ENCODE measurements around the gene TRABD2B.

The TRABD2B gene

DNA sequence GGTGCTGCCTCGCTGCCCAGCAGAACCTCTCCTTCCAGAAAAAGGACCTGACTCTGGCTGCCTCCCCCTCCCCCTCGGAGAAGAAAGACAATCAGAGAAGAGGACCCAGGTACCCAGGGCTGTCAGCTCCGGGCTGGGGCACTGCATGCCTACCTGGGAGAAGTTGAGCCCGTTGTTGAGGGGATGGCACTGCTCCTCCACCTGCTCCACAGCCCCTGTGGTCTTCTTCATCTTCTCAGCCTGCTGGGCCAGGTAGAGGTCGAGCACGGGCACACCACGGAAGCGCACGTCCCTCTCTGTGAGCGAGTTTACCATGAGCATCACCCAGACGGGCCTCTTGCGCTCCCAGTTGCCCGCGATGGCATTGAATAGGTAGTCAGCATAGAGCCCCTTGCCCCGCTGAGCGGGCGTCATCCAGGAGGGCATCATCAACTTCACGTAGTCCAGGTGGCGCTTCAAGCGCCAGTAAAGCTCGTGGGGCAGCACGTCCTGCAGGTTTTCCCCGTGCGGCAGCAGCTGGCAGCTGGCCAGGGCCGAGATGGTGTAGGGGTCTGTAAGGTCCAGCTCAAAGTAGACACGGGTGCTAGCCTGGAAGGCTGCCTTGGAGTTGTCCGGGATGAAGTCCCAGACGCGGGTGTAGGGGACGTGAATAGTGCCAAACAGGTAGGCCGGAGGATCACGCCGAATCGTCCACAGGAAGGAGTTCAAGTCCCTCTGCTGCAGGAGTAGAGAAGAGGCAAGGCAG lies 3.1 kb downstream of the TRABD2B start:
- POLR2A ChIA-PET: interaction anchor here (0.6 kb wide), 1 partner anchor 199 kb away, joined by 4 read pairs; no protein-coding TSS in a partner anchor
- H3K36me3 ChIP-seq (ENCODE audit: control insufficient read depth in 2 of 2, insufficient read depth in 1 of 2, low read length in 2 of 2): peaks cover 0 to 11% of the 10 kb centered on the region in 2 experiments; a peak in 1 of 3 replicates
- no peak overlapping the region for H3K27ac ChIP-seq (ENCODE audit: extremely low read depth, low read depth, low read length)
- H3K4me1 ChIP-seq (ENCODE audit: control insufficient read depth, insufficient read depth, low read length): peaks cover 11% of the 10 kb centered on the region
- no peaks in the 10 kb centered on the region for H3K9me3 ChIP-seq (ENCODE audit: control insufficient read depth, insufficient read depth, low read depth, low read length)
- H3K4me3 ChIP-seq (ENCODE audit: low read depth, low read length): no peak overlapping the region
- CTCF ChIA-PET: interaction anchor here (8.5 kb wide), 1 partner anchor 67 kb away, joined by 151 read pairs; no protein-coding TSS in a partner anchor
- TF ChIP-seq PRDM1 (tag by site-specific recombination; IDR thresholded peaks at IDR 0.05) (no peak), MEIS1 (CRISPR knock-in tag; IDR thresholded peaks at IDR 0.05; ENCODE audit: borderline replicate concordance) (no peak), ZNF624 (tag by site-specific recombination; IDR thresholded peaks at IDR 0.05) (no peak), ZNF223 (tag by site-specific recombination; IDR thresholded peaks at IDR 0.05) (no peak), ZNF747 (tag by site-specific recombination; IDR thresholded peaks at IDR 0.05) (no peak), ZNF704 (tag by site-specific recombination; IDR thresholded peaks at IDR 0.05) (no peak), SCRT2 (tag by site-specific recombination; IDR thresholded peaks at IDR 0.05) (no peak), ZNF501 (tag by site-specific recombination; IDR thresholded peaks at IDR 0.05) (no peak), ZNF76 (tag by site-specific recombination; IDR thresholded peaks at IDR 0.05; ENCODE audit: borderline replicate concordance, low read depth) (no peak), PBX3 (CRISPR knock-in tag; IDR thresholded peaks at IDR 0.05) (no peak), ZNF701 (tag by site-specific recombination; IDR thresholded peaks at IDR 0.05) (no peak), ZNF776 (tag by site-specific recombination; IDR thresholded peaks at IDR 0.05; ENCODE audit: borderline replicate concordance) (no peak), ZSCAN30 (tag by site-specific recombination; IDR thresholded peaks at IDR 0.05) (no peak), REPIN1 (tag by site-specific recombination; IDR thresholded peaks at IDR 0.05; ENCODE audit: low read depth) (no peak)
- TF ChIP-seq, protein P1, sequence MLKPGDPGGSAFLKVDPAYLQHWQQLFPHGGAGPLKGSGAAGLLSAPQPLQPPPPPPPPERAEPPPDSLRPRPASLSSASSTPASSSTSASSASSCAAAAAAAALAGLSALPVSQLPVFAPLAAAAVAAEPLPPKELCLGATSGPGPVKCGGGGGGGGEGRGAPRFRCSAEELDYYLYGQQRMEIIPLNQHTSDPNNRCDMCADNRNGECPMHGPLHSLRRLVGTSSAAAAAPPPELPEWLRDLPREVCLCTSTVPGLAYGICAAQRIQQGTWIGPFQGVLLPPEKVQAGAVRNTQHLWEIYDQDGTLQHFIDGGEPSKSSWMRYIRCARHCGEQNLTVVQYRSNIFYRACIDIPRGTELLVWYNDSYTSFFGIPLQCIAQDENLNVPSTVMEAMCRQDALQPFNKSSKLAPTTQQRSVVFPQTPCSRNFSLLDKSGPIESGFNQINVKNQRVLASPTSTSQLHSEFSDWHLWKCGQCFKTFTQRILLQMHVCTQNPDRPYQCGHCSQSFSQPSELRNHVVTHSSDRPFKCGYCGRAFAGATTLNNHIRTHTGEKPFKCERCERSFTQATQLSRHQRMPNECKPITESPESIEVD (tag by site-specific recombination; IDR thresholded peaks at IDR 0.05): no peak
- TF ChIP-seq, protein P2, sequence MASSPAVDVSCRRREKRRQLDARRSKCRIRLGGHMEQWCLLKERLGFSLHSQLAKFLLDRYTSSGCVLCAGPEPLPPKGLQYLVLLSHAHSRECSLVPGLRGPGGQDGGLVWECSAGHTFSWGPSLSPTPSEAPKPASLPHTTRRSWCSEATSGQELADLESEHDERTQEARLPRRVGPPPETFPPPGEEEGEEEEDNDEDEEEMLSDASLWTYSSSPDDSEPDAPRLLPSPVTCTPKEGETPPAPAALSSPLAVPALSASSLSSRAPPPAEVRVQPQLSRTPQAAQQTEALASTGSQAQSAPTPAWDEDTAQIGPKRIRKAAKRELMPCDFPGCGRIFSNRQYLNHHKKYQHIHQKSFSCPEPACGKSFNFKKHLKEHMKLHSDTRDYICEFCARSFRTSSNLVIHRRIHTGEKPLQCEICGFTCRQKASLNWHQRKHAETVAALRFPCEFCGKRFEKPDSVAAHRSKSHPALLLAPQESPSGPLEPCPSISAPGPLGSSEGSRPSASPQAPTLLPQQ (tag by site-specific recombination; IDR thresholded peaks at IDR 0.05): no peak
- TF ChIP-seq, protein P3, sequence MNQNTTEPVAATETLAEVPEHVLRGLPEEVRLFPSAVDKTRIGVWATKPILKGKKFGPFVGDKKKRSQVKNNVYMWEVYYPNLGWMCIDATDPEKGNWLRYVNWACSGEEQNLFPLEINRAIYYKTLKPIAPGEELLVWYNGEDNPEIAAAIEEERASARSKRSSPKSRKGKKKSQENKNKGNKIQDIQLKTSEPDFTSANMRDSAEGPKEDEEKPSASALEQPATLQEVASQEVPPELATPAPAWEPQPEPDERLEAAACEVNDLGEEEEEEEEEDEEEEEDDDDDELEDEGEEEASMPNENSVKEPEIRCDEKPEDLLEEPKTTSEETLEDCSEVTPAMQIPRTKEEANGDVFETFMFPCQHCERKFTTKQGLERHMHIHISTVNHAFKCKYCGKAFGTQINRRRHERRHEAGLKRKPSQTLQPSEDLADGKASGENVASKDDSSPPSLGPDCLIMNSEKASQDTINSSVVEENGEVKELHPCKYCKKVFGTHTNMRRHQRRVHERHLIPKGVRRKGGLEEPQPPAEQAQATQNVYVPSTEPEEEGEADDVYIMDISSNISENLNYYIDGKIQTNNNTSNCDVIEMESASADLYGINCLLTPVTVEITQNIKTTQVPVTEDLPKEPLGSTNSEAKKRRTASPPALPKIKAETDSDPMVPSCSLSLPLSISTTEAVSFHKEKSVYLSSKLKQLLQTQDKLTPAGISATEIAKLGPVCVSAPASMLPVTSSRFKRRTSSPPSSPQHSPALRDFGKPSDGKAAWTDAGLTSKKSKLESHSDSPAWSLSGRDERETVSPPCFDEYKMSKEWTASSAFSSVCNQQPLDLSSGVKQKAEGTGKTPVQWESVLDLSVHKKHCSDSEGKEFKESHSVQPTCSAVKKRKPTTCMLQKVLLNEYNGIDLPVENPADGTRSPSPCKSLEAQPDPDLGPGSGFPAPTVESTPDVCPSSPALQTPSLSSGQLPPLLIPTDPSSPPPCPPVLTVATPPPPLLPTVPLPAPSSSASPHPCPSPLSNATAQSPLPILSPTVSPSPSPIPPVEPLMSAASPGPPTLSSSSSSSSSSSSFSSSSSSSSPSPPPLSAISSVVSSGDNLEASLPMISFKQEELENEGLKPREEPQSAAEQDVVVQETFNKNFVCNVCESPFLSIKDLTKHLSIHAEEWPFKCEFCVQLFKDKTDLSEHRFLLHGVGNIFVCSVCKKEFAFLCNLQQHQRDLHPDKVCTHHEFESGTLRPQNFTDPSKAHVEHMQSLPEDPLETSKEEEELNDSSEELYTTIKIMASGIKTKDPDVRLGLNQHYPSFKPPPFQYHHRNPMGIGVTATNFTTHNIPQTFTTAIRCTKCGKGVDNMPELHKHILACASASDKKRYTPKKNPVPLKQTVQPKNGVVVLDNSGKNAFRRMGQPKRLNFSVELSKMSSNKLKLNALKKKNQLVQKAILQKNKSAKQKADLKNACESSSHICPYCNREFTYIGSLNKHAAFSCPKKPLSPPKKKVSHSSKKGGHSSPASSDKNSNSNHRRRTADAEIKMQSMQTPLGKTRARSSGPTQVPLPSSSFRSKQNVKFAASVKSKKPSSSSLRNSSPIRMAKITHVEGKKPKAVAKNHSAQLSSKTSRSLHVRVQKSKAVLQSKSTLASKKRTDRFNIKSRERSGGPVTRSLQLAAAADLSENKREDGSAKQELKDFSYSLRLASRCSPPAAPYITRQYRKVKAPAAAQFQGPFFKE (tag by site-specific recombination; IDR thresholded peaks at IDR 0.05; ENCODE audit: borderline replicate concordance): no peak
- TF ChIP-seq, protein P4, sequence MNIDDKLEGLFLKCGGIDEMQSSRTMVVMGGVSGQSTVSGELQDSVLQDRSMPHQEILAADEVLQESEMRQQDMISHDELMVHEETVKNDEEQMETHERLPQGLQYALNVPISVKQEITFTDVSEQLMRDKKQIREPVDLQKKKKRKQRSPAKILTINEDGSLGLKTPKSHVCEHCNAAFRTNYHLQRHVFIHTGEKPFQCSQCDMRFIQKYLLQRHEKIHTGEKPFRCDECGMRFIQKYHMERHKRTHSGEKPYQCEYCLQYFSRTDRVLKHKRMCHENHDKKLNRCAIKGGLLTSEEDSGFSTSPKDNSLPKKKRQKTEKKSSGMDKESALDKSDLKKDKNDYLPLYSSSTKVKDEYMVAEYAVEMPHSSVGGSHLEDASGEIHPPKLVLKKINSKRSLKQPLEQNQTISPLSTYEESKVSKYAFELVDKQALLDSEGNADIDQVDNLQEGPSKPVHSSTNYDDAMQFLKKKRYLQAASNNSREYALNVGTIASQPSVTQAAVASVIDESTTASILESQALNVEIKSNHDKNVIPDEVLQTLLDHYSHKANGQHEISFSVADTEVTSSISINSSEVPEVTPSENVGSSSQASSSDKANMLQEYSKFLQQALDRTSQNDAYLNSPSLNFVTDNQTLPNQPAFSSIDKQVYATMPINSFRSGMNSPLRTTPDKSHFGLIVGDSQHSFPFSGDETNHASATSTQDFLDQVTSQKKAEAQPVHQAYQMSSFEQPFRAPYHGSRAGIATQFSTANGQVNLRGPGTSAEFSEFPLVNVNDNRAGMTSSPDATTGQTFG (tag by site-specific recombination; IDR thresholded peaks at IDR 0.05; ENCODE audit: borderline replicate concordance): no peak
